NCI-H2029 (cell line): ENCODE data around the gene LIPA.
"Not testable (repeated sequence)": the region's sequence is repeated elsewhere in the genome, so short reads cannot be mapped to it uniquely, and the experiment has no call there.

Experiments used
- DNase-seq: peaks from one replicate; lab custom pipeline; 2025; lab: John Stamatoyannopoulos, UW

LIPA gene

GRCh38 chr10:89251409-89252224 is at the start of gene LIPA:
LIPA (minus strand) TSS chr10:89251775; CDS start chr10:89247648, 4,127 bp downstream.
- peak; percentile 91 for DNase-seq

GRCh38 chr10:89301232-89301631 is 49.7 kb upstream of the LIPA start:
- DNase-seq, result no peak

GRCh38 chr10:89299031-89299430 is 47.5 kb upstream of the LIPA start:
- no peak for DNase-seq

- no peak for DNase-seq
Measured at GRCh38 chr10:89297791-89298190, 46.2 kb upstream of the LIPA start.

GRCh38 chr10:89297356-89297755 is 45.8 kb upstream of the LIPA start:
- no peak for DNase-seq

- DNase-seq, result no peak
Measured at GRCh38 chr10:89296220-89296648, 44.7 kb upstream of the LIPA start.

- no peak for DNase-seq
Measured at GRCh38 chr10:89295597-89295996, 44.0 kb upstream of the LIPA start.

GRCh38 chr10:89294721-89295239 is 43.2 kb upstream of the LIPA start:
- no peak for DNase-seq

- DNase-seq, result not testable (repeated sequence)
Measured at GRCh38 chr10:89285303-89285702, 33.7 kb upstream of the LIPA start.

- not testable (repeated sequence) for DNase-seq
Measured at GRCh38 chr10:89284711-89285110, 33.1 kb upstream of the LIPA start.

- peak; percentile 3 for DNase-seq
Measured at GRCh38 chr10:89283936-89284475, 32.4 kb upstream of the LIPA start.

GRCh38 chr10:89283025-89283935 is 31.7 kb upstream of the LIPA start:
- no peak for DNase-seq

GRCh38 chr10:89281606-89282395 is 30.2 kb upstream of the LIPA start:
- DNase-seq, result no peak

- DNase-seq, result no peak
Measured at GRCh38 chr10:89280508-89280907, 28.9 kb upstream of the LIPA start.

GRCh38 chr10:89279421-89279869 is 27.9 kb upstream of the LIPA start:
- DNase-seq, result no peak

GRCh38 chr10:89278900-89279392 is 27.4 kb upstream of the LIPA start:
- DNase-seq, result no peak

GRCh38 chr10:89278034-89278535 is 26.5 kb upstream of the LIPA start:
- DNase-seq, result no peak

- DNase-seq, result peak; percentile 43
Measured at GRCh38 chr10:89275383-89275782, 23.8 kb upstream of the LIPA start.

GRCh38 chr10:89274928-89275327 is 23.4 kb upstream of the LIPA start:
- no peak for DNase-seq

GRCh38 chr10:89273680-89274079 is 22.1 kb upstream of the LIPA start:
- DNase-seq, result no peak

- no peak for DNase-seq
Measured at GRCh38 chr10:89271532-89271931, 20.0 kb upstream of the LIPA start.
